Endodermal cell (in vitro differentiated cells): ENCODE results near the gene XIRP2. TPM values are rescaled to one million over a fixed set of nuclear protein-coding genes. Genes with fewer than 3 reads are reported as not detected.
"Not testable (repeated sequence)": the region's sequence is repeated elsewhere in the genome, so short reads cannot be mapped to it uniquely, and the experiment has no call there.

Source experiments
- DNase-seq: peaks from one replicate; pipeline ENCODE4 v3.0.0-alpha.2; 2017
- H3K27ac ChIP-seq: 2 replicates; pipeline ENCODE4 v1.5.1; 2013; ENCODE audit warnings: mild to moderate bottlenecking, low read depth, low read length, moderate library complexity
- H3K27me3 ChIP-seq: 2 replicates; pipeline ENCODE4 v1.6.1; 2013; ENCODE audit warnings: mild to moderate bottlenecking, low read length, moderate library complexity; ENCODE audit not compliant: insufficient read depth, control insufficient read depth, poor library complexity, severe bottlenecking
- H3K36me3 ChIP-seq: 2 replicates; pipeline ENCODE4 v1.7.0; 2013; ENCODE audit warnings: mild to moderate bottlenecking, low read length, moderate library complexity; ENCODE audit not compliant: control insufficient read depth, insufficient read depth
- H3K4me1 ChIP-seq: one replicate; pipeline ENCODE4 v1.7.0; 2013; ENCODE audit warnings: low read length; ENCODE audit not compliant: control insufficient read depth, insufficient read depth
- H3K4me3 ChIP-seq: 2 replicates; pipeline ENCODE4 v1.5.1; 2013; ENCODE audit warnings: mild to moderate bottlenecking, low read length, moderate library complexity
- H3K9ac ChIP-seq: 2 replicates; pipeline ENCODE4 v1.6.1; 2013; ENCODE audit warnings: mild to moderate bottlenecking, low read length, moderate library complexity; ENCODE audit not compliant: poor library complexity, severe bottlenecking; ENCODE audit errors: extremely low read depth
- H3K9me3 ChIP-seq: 2 replicates; pipeline ENCODE4 v1.6.1; 2013; ENCODE audit warnings: mild to moderate bottlenecking, low read length, moderate library complexity; ENCODE audit not compliant: control insufficient read depth
- H3K27ac Mint-ChIP-seq: 2 replicates; pipeline ENCODE4 v1.8.0; 2020; ENCODE audit warnings: mixed read lengths
- H3K27me3 Mint-ChIP-seq: 2 replicates; pipeline ENCODE4 v1.8.0; 2021; ENCODE audit warnings: mild to moderate bottlenecking, mixed read lengths; ENCODE audit not compliant: insufficient read depth
- H3K36me3 Mint-ChIP-seq: 2 replicates; pipeline ENCODE4 v1.8.0; 2020; ENCODE audit warnings: low read depth, mixed read lengths
- H3K4me1 Mint-ChIP-seq: 2 replicates; pipeline ENCODE4 v1.8.0; 2020; ENCODE audit warnings: mixed read lengths
- H3K4me3 Mint-ChIP-seq: 2 replicates; pipeline ENCODE4 v1.8.0; 2020; ENCODE audit warnings: mild to moderate bottlenecking, moderate library complexity, mixed read lengths
- H3K9me3 Mint-ChIP-seq: 2 replicates; pipeline ENCODE4 v1.8.0; 2020; ENCODE audit warnings: mild to moderate bottlenecking, mixed read lengths
- CTCF ChIP-seq: fragments of 200-600 bp; sonication (generic); conservative IDR thresholded peaks from 2 replicates; pipeline ENCODE4 v1.5.0; 2021; ENCODE audit warnings: antibody characterized with exemption, mild to moderate bottlenecking
- WGBS, 2 experiments: methylation state at CpG; one replicate each; pipeline versions ENCODE4 v1.1.5 to v1.1.7; 2013; ENCODE audit warnings: missing lambda C conversion rate in 2 of 2, mixed read lengths in 1 of 2; ENCODE audit not compliant: insufficient coverage in 1 of 2, insufficient read length in 1 of 2; 5-methylcytosine and 5-hydroxymethylcytosine counted together
- total RNA-seq, 2 donors: library from RNA; stranded (reverse); fragmentation: NEBNext Ultra II Directional in 1 of 2; extraction: Animal tissue kit (Norgen Biotek cat#: 25700) in 1 of 2; gene quantifications; 2 replicates in 1 of 2; 3 replicates in 1 of 2; pipeline ENCODE4 v1.2.1, GENCODE V29; 2021

Gene XIRP2
- total RNA-seq, 2 donors from 2014 or later: not detected

DNA sequence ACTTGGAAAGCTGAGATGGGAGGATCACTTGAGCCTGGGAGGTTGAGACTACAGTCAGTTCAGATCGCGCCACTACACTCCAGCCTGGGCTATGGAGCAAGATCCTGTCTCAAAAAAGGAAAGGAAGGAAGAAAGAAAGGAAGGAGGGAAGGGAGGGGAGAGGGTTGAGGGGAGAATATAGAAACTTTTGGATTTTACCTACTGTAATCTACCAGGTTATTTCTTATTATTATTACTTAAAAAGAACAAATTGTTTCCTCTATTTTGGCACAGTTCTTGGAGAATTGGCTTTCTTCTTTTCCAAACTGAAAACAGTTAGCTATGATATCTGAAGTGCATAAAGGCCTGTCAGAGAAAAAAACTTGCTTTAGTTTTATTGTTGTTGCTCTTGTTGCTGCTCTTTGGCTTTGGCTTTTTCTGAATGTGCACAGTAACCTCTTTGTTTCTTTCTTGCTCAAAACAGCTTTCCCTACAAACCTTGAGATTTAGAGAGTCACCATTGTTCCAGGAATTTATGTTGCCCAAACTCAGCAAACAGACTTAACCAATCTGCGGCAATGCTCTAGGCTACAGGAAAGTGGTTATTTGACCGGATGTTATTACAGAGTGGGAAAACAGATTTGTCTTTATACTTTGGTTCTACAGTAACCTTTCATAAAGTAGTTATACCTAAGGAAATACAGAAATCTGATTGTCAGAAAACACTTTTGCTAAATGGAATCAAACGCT, 214.9 kb downstream of the XIRP2 start:
- Histone ChIP-seq H3K9me3 (no peaks in the 10 kb centered on the region), H3K27me3 (no peaks in the 10 kb centered on the region), H3K27ac (no peak overlapping the region), H3K4me1 (no peaks in the 10 kb centered on the region), H3K9ac (no peak overlapping the region), H3K36me3 (no peaks in the 10 kb centered on the region), H3K4me3 (no peak overlapping the region)
- DNase-seq: no peak
- Mint-ChIP-seq H3K27me3 (no peaks in the 10 kb centered on the region), H3K36me3 (no peaks in the 10 kb centered on the region), H3K4me1 (no peaks in the 10 kb centered on the region), H3K4me3 (no peak overlapping the region), H3K9me3 (peaks cover 5% of the 10 kb centered on the region), H3K27ac (no peak overlapping the region)
- 83 to 95% methylated on average over 2 to 5 of the region's 5 CpGs for WGBS, 2 experiments
- TF ChIP-seq CTCF: no peak

DNA sequence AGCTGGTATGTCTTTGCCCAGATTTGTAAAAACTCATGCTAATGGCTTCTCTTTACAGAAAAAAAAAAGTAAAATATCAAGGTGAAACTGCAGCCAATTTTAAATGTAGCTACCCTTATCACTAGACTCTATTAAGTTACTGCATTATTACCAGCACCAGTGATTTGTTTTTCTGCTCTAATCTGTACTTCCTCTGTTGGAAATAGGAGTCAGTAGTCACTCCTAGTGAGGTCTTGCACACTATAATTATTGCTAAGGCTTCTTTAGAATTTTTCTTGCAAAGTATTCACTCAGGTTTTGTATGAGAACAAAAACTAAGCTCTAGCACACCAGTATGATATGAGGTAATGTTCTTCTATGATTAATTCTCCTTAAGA, 215.5 kb downstream of the XIRP2 start:
- no peaks in the 10 kb centered on the region for H3K27me3 Mint-ChIP-seq
- Histone ChIP-seq H3K4me1 (no peaks in the 10 kb centered on the region), H3K9ac (no peak overlapping the region), H3K36me3 (no peaks in the 10 kb centered on the region), H3K9me3 (no peaks in the 10 kb centered on the region), H3K4me3 (no peak overlapping the region), H3K27ac (no peak overlapping the region), H3K27me3 (no peaks in the 10 kb centered on the region)
- H3K4me3 Mint-ChIP-seq: no peak overlapping the region
- H3K9me3 Mint-ChIP-seq: peaks cover 5% of the 10 kb centered on the region
- TF ChIP-seq CTCF: no peak
- H3K36me3 Mint-ChIP-seq: no peaks in the 10 kb centered on the region
- H3K27ac Mint-ChIP-seq: no peak overlapping the region
- H3K4me1 Mint-ChIP-seq: no peaks in the 10 kb centered on the region
- no peak for DNase-seq

DNA sequence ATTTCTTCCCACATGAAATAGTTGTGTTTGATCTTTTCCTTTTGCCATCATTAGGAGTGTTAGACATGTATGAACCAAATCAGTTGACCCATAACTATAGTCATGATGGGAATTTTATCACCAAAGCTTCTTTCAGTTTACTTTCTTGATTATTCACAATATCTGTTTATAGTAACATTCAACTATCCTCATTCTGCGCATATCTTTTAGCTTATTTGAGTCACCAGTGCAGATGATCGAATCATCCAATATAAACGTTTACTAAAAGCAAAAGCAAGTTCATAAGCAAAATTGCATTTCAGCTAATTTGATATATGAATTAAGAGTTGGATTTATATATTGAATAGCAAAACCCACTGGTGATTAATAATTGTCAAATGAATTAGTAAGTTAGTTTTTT, 216.4 kb downstream of the XIRP2 start:
- no peaks in the 10 kb centered on the region for H3K9me3 ChIP-seq
- no peaks in the 10 kb centered on the region for H3K36me3 ChIP-seq
- H3K36me3 Mint-ChIP-seq: no peaks in the 10 kb centered on the region
- no peak overlapping the region for H3K27ac Mint-ChIP-seq
- no peak for TF ChIP-seq CTCF
- WGBS, 2 experiments: 91 to 100% methylated on average over 3 of the region's 3 CpGs
- no peaks in the 10 kb centered on the region for H3K4me1 ChIP-seq
- no peak for DNase-seq
- no peaks in the 10 kb centered on the region for H3K27me3 ChIP-seq
- H3K27ac ChIP-seq: no peak overlapping the region
- H3K9me3 Mint-ChIP-seq: peaks cover 5% of the 10 kb centered on the region
- no peaks in the 10 kb centered on the region for H3K4me1 Mint-ChIP-seq
- H3K9ac ChIP-seq: no peak overlapping the region
- H3K27me3 Mint-ChIP-seq: no peaks in the 10 kb centered on the region
- H3K4me3 ChIP-seq: no peak overlapping the region
- H3K4me3 Mint-ChIP-seq: no peak overlapping the region

DNA sequence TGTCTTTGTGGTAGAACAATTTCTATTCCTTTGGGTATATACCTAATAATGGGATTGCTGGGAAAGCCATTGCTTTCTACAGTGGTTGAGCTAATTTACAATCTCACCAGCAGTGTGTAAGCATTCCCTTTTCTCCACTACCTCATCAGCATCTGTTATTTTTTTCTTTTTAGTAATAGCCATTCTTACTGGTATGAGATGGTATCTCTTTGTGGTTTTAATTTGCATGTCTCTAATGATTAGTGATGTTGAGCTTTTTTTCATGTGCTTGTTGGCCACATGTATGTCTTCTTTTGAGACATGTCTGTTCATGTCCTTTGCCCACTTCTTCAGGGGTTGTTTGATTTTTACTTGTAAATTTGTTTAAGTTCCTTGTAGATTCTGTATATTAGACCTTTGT, 221.4 kb downstream of the XIRP2 start:
- not testable (repeated sequence) for H3K36me3 Mint-ChIP-seq, H3K4me3 Mint-ChIP-seq, H3K27me3 ChIP-seq, H3K36me3 ChIP-seq, H3K27ac ChIP-seq, H3K9me3 ChIP-seq, H3K27ac Mint-ChIP-seq, H3K4me3 ChIP-seq, H3K27me3 Mint-ChIP-seq, H3K9me3 Mint-ChIP-seq, H3K4me1 Mint-ChIP-seq, DNase-seq, H3K4me1 ChIP-seq, H3K9ac ChIP-seq
